ENCODE measurements around the gene PACS2. TPM values are rescaled to one million over a fixed set of nuclear protein-coding genes. Genes with fewer than 3 reads are reported as not detected.
"Not testable (repeated sequence)": the region's sequence is repeated elsewhere in the genome, so short reads cannot be mapped to it uniquely, and the experiment has no call there.

PACS2 gene
- total RNA-seq, 1 experiment from 2014 or later: 27.3 TPM

DNA sequence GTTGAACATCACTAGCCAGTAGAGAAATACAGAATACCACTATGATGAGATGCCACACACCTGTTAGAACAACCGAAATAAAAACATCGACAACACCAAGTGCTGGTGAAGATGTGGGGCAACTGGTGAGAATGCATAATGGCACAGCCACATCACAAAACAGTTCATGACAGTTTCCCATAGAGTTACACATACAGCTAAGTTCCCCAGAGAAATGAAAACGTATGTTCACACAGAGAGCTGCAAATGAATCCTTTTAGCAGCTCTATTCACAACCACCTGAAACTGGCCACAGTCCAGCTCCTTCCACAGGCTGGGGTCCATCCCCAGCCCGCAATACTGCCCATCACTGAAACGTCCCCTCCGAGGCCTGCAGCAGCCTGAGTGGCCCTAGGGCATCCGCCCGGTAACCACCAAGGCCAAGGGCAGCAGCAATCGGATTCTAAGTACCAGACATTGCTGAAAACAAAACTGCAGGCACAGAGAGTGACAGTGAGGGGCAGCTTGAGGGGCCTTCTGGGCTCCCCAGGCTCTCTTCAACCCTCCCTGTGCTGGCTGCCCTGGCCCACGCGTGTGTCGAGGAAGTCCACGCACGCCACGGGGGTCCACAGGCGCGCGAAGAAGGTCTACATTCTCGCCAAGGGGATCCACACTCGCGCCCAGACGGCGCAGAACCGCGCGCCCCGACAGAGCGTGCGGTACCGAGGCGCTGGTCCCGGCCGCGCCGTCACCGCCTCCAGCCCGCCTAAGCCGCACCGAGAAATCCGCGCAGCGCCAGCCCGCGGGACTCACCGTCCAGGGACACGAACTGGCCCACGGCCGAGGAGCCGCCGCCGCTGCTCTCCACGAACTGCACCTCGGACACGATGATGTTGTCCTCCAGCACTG lies 14.7 kb upstream of the PACS2 start:
- peak in 1 of 2 experiments; percentile 34 for DNase-seq (ENCODE audit: low read depth in 1 of 2, low spot score in 2 of 2)
- Histone ChIP-seq H3K36me3 (peaks cover 15% of the 10 kb centered on the region), H3K9me3 (replicated peaks) (peaks cover 3% of the 10 kb centered on the region; the same call in 1 of the 2 replicates), H3K27me3 (replicated peaks) (no peaks in the 10 kb centered on the region), H3K27ac (peak overlapping the region; percentile 71), H3K4me3 (peak overlapping the region; percentile 97), H3K4me1 (replicated peaks) (peaks cover 9% of the 10 kb centered on the region; the same call in 1 of the 2 replicates)

DNA sequence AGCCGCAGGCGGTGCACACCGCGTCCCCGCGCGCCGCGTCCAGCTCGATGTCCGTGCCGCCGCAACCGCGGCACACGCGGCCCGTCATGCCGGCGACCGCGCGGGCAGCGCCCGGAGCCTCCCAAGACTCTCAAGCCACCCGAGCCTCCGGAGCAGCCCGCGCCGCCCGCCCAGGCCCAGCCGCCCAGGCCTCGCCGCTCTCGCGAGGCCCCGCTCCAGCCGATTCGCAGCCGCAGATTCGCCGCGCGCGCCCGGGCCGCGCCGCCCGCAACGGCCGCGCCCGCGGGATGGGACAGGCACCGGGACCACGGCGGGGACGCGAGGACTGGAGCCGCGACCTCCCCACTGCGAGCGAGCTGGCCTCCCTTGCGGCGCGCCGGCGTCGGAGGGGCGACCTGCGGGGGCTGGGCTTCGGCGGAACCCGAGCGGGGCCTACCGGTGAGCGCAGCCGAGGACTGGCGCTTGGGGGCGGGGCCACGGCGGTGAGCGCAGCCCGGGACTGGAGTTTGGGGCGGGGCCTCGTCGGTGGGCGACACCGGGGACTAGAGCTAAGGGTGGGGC lies 13.9 kb upstream of the PACS2 start, which contains the start of gene BRF1:
Gene BRF1, minus strand, starts transcription at position 460 of the 561 bp plus-strand sequence. Its CDS starts 372 bp downstream, at position 88.
- Histone ChIP-seq H3K4me1 (replicated peaks) (peaks cover 9% of the 10 kb centered on the region; the same call in 1 of the 2 replicates), H3K27me3 (replicated peaks) (no peaks in the 10 kb centered on the region), H3K9me3 (replicated peaks) (peaks cover 3% of the 10 kb centered on the region; the same call in 1 of the 2 replicates), H3K27ac (peak within 1 kb of the TSS; percentile 71), H3K4me3 (peak within 1 kb of the TSS; percentile 97), H3K36me3 (peaks cover 15% of the 10 kb centered on the region)
- peak; percentile 95 for DNase-seq (ENCODE audit: low read depth in 1 of 2, low spot score in 2 of 2)

DNA sequence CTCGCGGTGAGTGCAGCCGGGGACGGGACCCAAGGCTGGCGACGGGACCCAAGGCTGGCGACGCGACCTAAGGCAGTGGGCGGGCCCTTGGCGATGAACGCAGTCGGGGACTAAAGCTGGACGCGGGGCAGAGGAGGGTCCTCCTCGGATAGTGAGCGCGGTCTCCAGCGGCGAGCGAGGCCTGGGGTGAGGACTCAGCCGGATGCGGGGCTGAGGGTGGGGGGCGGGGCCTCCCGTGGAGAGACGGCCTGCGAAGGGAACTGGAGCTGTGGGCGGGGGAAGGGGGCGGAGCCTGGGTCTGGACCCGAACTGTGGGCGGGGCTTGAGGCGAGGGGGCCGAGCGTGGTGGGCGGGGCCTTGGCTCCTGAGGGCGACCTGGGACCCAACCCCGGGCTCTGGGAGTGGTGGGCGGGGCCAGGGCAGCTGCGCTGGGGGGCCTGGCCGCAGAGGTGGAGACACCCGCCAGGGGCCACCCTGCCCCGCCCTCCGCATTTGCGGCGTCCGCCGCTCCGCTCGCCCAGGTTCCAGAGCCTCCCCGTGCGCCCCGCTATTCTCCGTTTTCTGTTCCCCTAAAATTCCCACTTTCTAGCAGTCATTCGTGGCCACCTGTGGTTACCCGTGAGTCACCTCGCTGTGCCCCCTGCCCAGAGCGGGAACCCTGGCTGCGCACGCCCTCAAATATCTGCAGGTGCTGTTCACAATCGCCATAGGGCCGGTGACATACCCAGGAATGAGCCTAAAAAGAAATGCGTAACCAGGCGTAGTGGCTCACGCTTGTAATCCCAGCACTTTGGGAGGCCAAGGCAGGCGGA lies 13.2 kb upstream of the PACS2 start:
- Histone ChIP-seq H3K4me3 (peak overlapping the region; percentile 97), H3K36me3 (peaks cover 15% of the 10 kb centered on the region), H3K9me3 (replicated peaks) (peaks cover 3% of the 10 kb centered on the region; the same call in 1 of the 2 replicates), H3K4me1 (replicated peaks) (peaks cover 9% of the 10 kb centered on the region; the same call in 1 of the 2 replicates), H3K27ac (peak overlapping the region; percentile 71), H3K27me3 (replicated peaks) (no peaks in the 10 kb centered on the region)
- peak in 1 of 2 experiments; percentile 95 for DNase-seq (ENCODE audit: low read depth in 1 of 2, low spot score in 2 of 2)

DNA sequence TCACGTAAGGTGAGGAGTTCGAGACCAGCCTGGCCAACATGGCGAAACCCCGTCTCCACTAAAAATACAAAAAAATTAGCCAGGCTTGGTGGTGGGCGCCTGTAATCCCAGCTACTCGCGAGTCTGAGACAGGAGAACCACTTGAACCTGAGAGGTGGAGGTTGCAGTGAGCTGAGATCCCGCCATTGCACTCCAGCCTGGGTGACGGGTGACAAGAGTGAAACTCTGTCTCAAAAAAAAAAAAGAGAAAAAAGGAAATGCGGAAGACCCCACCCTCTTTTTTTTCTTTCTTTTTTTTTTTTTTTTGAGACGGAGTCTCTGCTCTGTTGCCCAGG lies 12.7 kb upstream of the PACS2 start:
- not testable (repeated sequence) for H3K9me3 ChIP-seq (replicated peaks); H3K4me3 ChIP-seq; H3K27ac ChIP-seq; DNase-seq (ENCODE audit: low read depth in 1 of 2, low spot score in 2 of 2); H3K27me3 ChIP-seq (replicated peaks); H3K4me1 ChIP-seq (replicated peaks)
- H3K36me3 ChIP-seq: peaks cover 15% of the 10 kb centered on the region

DNA sequence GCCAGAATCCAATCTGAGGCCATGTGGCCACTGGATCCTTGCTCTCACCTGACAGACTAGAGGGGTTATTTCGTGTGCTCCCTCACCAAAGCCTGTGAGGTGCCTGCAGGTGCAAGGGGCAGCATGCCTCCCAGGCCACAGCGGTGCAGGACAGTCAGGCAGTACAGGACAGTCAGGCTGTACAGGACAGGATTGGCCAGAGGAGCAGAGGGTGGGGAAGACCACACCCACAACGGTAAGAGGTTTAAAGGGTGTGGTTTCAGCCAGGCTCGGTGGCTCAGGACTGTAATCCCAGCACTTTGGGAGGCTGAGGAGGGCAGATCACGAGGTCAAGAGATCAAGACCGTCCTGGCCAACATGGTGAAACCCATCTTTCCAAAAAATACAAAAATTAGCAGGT lies 10.6 kb upstream of the PACS2 start:
- Histone ChIP-seq H3K27ac (no peak overlapping the region), H3K4me3 (no peak overlapping the region), H3K4me1 (replicated peaks) (peaks cover 9% of the 10 kb centered on the region; the same call in 1 of the 2 replicates), H3K9me3 (replicated peaks) (peaks cover 3% of the 10 kb centered on the region; the same call in 1 of the 2 replicates), H3K27me3 (replicated peaks) (no peaks in the 10 kb centered on the region), H3K36me3 (peaks cover 15% of the 10 kb centered on the region)
- DNase-seq (ENCODE audit: low read depth in 1 of 2, low spot score in 2 of 2): no peak

DNA sequence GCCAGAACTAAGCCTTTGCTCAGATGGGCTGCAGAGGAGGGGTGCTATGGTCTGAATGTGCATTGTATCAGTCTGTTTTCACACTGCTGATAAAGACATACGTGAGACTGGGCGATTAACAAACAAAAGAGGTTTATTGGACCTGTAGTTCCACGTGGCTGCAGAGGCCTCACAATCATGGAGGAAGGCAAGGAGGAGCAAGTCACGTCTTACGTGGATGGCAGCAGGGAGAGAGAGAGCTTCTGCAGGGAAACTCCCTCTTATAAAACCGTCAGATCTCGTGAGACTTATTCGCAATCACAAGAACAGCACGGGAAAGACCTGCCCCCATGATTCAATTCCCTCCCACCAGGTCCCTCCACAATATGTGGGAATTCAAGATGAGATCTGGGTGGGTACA lies 10.0 kb upstream of the PACS2 start:
- H3K27me3 ChIP-seq (replicated peaks): no peaks in the 10 kb centered on the region
- no peak overlapping the region for H3K4me3 ChIP-seq
- H3K27ac ChIP-seq: no peak overlapping the region
- DNase-seq (ENCODE audit: low read depth in 1 of 2, low spot score in 2 of 2): no peak
- H3K36me3 ChIP-seq: peaks cover 14% of the 10 kb centered on the region
- H3K4me1 ChIP-seq (replicated peaks): peaks cover 6% of the 10 kb centered on the region; the same call in 1 of the 2 replicates
- peaks cover 3% of the 10 kb centered on the region; the same call in 1 of the 2 replicates for H3K9me3 ChIP-seq (replicated peaks)

DNA sequence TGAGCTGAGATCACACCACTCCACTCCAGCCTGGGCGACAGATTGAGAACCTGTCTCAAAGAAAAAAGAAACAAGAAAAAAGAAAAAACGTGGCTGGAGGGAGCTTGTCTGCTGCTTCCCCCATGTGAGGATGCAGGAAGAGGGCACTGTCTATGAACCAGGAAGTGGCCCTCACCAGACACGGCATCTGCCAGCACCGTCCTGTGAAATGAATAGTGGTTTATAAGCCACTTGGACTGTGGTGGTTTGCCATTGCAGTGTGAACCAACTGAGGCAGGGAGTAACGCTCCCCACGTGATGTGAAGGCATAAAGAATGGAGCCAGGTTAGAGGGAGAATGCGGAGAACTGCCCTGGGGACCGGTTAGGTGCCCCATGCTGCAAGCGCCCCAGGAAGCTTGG lies 9.2 kb upstream of the PACS2 start:
- Histone ChIP-seq H3K36me3 (peaks cover 6% of the 10 kb centered on the region), H3K27me3 (replicated peaks) (no peaks in the 10 kb centered on the region), H3K27ac (no peak overlapping the region), H3K9me3 (replicated peaks) (peaks cover 2% of the 10 kb centered on the region; the same call in 1 of the 2 replicates), H3K4me1 (replicated peaks) (no peaks in the 10 kb centered on the region; the same call in 1 of the 2 replicates), H3K4me3 (no peak overlapping the region)
- DNase-seq (ENCODE audit: low read depth in 1 of 2, low spot score in 2 of 2): no peak

DNA sequence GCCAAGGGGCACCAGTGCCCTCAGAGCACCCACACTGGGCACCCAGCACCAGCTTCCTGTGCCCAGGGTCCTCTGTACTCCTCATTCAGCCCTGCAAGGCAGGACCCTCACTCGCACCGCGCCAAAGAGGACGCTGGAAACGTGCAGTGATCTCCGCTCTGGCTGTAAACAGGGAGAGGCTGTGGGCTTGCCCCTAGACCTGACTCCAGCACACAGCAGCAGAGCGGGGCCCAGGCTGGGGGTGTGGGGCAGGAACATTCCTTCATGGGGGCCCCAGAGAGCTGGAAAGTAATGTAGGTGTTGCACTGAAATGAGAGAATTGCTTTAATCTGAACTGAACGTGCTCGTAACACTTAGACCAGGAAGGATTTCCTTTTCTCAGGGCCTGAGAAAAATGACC lies 8.8 kb upstream of the PACS2 start:
- no peaks in the 10 kb centered on the region for H3K27me3 ChIP-seq (replicated peaks)
- H3K4me3 ChIP-seq: no peak overlapping the region
- peaks cover 2% of the 10 kb centered on the region for H3K36me3 ChIP-seq
- H3K4me1 ChIP-seq (replicated peaks): no peaks in the 10 kb centered on the region; the same call in 1 of the 2 replicates
- H3K9me3 ChIP-seq (replicated peaks): no peaks in the 10 kb centered on the region
- no peak for DNase-seq (ENCODE audit: low read depth in 1 of 2, low spot score in 2 of 2)
- no peak overlapping the region for H3K27ac ChIP-seq

DNA sequence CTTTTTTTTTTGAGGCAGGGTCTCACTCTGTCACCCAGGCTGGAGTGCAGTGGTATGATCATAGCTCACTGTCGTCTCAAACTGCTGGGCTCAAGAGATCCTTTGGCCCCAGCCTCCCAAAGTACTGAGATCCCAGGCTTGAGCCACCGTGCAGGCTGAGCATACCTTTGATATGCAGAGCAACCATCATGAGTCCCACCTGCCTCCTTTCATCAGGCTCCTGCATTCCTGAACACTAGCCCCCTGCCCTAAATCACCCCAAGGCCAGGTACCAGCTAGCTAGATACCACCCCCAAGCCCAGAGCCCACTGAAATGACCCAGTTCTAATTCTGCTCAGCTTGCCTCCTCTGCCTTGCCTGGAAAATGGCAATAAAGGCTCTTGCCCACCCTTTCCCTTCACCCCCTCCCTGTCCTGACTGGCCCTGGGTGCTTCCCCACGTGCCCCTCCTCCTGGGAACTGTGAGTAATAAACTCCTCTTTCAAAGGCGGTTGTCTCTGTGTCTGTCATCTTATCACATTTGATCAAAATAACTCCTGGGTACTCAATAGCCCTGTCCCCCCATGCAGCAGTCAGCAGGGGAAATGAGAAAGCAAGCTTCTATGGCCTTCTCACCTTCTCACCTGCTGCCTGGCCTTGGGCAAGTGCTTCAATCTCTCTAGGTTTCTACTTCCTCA lies 7.4 kb upstream of the PACS2 start:
- Histone ChIP-seq H3K4me3 (no peak overlapping the region), H3K27me3 (replicated peaks) (no peaks in the 10 kb centered on the region), H3K9me3 (replicated peaks) (no peaks in the 10 kb centered on the region), H3K4me1 (replicated peaks) (no peaks in the 10 kb centered on the region; the same call in 1 of the 2 replicates), H3K27ac (no peak overlapping the region), H3K36me3 (no peaks in the 10 kb centered on the region)
- DNase-seq (ENCODE audit: low read depth in 1 of 2, low spot score in 2 of 2): no peak

DNA sequence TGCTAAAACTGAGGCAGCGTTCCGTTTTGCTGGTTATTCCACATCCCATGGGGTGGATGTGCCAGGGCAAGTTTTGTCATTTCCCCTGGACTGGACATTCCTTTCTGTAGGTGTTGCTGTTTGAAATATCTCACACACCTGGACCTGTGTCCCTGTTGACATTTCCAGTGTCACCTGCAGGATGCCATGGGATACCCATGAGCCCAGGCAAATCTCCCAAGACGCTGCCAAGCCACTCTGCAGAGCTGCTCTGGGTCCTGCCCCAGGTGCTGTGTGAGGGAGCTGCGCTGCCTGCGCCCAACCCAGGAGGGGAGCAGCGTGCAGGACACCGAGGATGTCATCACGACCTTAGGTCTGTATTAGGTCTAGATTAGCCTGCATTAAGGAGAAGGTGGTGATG lies 5.2 kb upstream of the PACS2 start:
- H3K27me3 ChIP-seq (replicated peaks): no peaks in the 10 kb centered on the region
- no peaks in the 10 kb centered on the region for H3K9me3 ChIP-seq (replicated peaks)
- H3K4me1 ChIP-seq (replicated peaks): peaks cover 5% of the 10 kb centered on the region
- no peaks in the 10 kb centered on the region for H3K36me3 ChIP-seq
- H3K4me3 ChIP-seq: no peak overlapping the region
- no peak for DNase-seq (ENCODE audit: low read depth in 1 of 2, low spot score in 2 of 2)
- H3K27ac ChIP-seq: no peak overlapping the region

DNA sequence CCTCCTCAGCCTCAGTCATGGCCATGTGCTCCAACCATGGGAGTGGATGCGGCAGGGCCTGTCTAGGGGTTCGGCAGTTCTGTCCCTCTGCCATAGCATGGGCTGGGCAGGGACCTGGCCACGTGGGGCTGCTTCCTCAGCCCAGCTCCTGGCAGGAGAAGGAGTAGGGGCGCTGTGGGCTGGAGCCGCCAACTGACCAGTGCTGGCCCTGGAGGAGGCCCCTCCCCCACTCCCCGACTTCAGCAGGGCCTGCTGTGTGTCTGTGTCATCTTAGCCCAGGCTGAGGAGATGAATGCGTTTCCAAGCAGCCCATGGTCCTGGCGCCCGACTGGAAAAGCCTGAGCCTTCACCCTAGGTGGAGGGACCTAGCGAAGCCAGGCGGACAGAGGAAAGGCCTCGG lies 2.7 kb upstream of the PACS2 start:
- no peaks in the 10 kb centered on the region for H3K27me3 ChIP-seq (replicated peaks)
- H3K4me1 ChIP-seq (replicated peaks): peaks cover 17% of the 10 kb centered on the region
- no peaks in the 10 kb centered on the region for H3K36me3 ChIP-seq
- DNase-seq (ENCODE audit: low read depth in 1 of 2, low spot score in 2 of 2): no peak
- no peak overlapping the region for H3K4me3 ChIP-seq
- H3K27ac ChIP-seq: no peak overlapping the region
- H3K9me3 ChIP-seq (replicated peaks): no peaks in the 10 kb centered on the region

DNA sequence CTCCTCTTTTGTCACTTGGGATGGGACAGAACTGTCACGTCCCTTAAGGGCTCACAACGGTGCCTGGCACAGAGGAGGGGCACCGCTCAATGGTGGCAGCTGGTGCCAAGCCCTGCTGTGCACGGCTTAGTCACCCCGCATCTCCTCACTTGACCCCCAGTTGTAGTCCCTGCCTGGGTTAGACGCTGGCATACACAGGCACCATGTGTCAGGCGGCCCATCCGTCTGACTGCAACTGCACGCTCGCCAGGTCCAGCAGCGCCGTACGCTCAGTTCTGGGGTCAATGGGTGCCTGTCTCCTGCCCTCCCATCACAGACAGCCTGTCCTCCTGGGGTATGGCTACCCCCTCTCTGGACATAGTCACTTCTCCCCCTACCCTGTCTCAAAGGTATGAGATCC lies 1.6 kb upstream of the PACS2 start:
- Histone ChIP-seq H3K4me3 (no peak overlapping the region), H3K36me3 (no peaks in the 10 kb centered on the region), H3K27me3 (replicated peaks) (no peaks in the 10 kb centered on the region), H3K4me1 (replicated peaks) (peaks cover 17% of the 10 kb centered on the region), H3K27ac (no peak overlapping the region), H3K9me3 (replicated peaks) (no peaks in the 10 kb centered on the region)
- DNase-seq (ENCODE audit: low read depth in 1 of 2, low spot score in 2 of 2): no peak
